ENCODE data around the gene C1QTNF8. TPM values are rescaled to one million over a fixed set of nuclear protein-coding genes. Genes with fewer than 3 reads are reported as not detected.

C1QTNF8 gene
- total RNA-seq, 2 experiments from 2014 or later, result not detected

DNA sequence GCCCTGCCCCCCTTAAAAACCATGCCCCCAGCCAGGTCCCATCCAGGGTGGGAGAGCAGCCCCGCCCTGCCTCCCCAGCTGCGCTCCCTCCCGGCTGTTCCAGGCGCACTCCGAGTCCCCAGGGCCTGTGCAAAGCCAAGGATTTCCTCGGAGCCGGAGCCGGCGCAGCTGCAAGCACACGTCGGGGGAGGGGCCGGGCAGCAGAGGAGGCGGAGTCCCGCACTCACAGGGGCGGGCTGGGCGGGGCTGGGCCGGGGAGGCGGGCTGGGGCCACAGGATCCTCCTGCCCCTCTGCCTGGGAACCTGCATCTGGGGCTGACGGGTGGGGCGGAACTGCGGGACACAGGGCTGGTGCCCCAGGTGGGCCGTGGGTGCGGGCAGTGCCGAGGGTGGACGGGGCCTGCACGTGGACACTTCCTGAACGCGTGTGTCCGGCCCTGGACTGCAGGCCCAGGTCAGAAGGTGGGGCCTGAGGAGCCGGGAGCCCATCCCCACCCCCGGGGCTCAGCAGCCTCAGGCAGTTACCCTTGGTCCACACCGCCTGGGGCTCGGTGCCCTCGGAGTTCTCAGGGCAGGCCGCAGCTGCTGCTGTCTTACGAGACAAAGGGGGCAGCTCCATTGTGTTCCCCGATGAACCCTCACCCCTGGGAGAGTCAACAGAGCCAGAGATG lies 47.5 kb downstream of the C1QTNF8 start:
- Histone ChIP-seq H3K79me2 (ENCODE audit: insufficient read depth, low read depth, low read length) (no peaks in the 10 kb centered on the region), H3K9me2 (ENCODE audit: insufficient read depth, low read length) (no peaks in the 10 kb centered on the region), H3K36me3 (ENCODE audit: insufficient read depth, low read length) (no peaks in the 10 kb centered on the region), H3K9me3 (ENCODE audit: low read length) (no peaks in the 10 kb centered on the region), H3K4me1 (ENCODE audit: insufficient read depth, low read length, poor library complexity, severe bottlenecking) (no peaks in the 10 kb centered on the region), H3K4me3 (ENCODE audit: low read depth, low read length, poor library complexity, severe bottlenecking) (no peak overlapping the region), H3K4me2 (ENCODE audit: low read length) (no peak overlapping the region), H4K20me1 (ENCODE audit: insufficient read depth, low read length) (no peaks in the 10 kb centered on the region), H2AFZ (ENCODE audit: low read length) (no peak overlapping the region), H3K27ac (ENCODE audit: low read depth, low read length, poor library complexity, severe bottlenecking) (no peak overlapping the region)
- intact Hi-C loops (cut with micrococcal nuclease; ENCODE audit: unreplicated experiment), result no loop called here
- POLR2A ChIA-PET, result no interaction called here
- CTCF ChIA-PET (ENCODE audit: unreplicated experiment), result interaction anchor here (0.7 kb wide), 1 partner anchor 9 kb away, joined by 15 read pairs; no protein-coding TSS in a partner anchor
- DNase-seq (ENCODE audit: low spot score), result no peak
- TF ChIP-seq, protein P1, sequence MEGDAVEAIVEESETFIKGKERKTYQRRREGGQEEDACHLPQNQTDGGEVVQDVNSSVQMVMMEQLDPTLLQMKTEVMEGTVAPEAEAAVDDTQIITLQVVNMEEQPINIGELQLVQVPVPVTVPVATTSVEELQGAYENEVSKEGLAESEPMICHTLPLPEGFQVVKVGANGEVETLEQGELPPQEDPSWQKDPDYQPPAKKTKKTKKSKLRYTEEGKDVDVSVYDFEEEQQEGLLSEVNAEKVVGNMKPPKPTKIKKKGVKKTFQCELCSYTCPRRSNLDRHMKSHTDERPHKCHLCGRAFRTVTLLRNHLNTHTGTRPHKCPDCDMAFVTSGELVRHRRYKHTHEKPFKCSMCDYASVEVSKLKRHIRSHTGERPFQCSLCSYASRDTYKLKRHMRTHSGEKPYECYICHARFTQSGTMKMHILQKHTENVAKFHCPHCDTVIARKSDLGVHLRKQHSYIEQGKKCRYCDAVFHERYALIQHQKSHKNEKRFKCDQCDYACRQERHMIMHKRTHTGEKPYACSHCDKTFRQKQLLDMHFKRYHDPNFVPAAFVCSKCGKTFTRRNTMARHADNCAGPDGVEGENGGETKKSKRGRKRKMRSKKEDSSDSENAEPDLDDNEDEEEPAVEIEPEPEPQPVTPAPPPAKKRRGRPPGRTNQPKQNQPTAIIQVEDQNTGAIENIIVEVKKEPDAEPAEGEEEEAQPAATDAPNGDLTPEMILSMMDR (conservative IDR thresholded peaks at IDR 0.05; ENCODE audit: low read length), result no peak
- no peak for TF ChIP-seq EZH2phosphoT487 (IDR thresholded peaks at IDR 0.05; ENCODE audit: borderline replicate concordance, low read depth, low read length)
- no TSS peak for BruUV-seq (replicated peaks)

DNA sequence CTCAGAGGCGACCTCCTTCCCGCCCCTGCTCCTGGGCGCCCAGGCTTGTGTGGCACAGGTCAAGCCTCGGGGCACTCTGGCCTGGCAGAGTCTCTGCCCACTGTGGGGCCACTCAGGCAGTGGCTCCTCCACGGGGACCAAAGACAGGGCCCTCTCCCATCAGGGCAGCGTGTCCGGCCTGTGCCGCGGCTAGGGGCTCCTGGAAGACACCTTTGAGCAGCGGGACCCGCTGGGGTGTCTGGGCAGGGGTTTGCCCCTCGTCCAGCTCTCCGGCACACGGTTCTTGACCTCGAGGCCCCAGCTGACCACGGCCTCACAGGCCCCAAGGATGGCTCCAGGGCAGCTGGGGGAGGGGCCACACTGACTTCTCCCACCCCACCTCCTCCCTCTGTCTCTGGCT lies 48.2 kb downstream of the C1QTNF8 start:
- H3K4me2 ChIP-seq (ENCODE audit: low read length), result no peak overlapping the region
- no peaks in the 10 kb centered on the region for H4K20me1 ChIP-seq (ENCODE audit: insufficient read depth, low read length)
- no peak overlapping the region for H3K4me3 ChIP-seq (ENCODE audit: low read depth, low read length, poor library complexity, severe bottlenecking)
- no peaks in the 10 kb centered on the region for H3K36me3 ChIP-seq (ENCODE audit: insufficient read depth, low read length)
- ChIA-PET CTCF (ENCODE audit: unreplicated experiment) (interaction anchor here (0.7 kb wide), 1 partner anchor 10 kb away, joined by 15 read pairs; no protein-coding TSS in a partner anchor), POLR2A (no interaction called here)
- H3K9me3 ChIP-seq (ENCODE audit: low read length), result no peaks in the 10 kb centered on the region
- no peak for TF ChIP-seq EZH2phosphoT487 (IDR thresholded peaks at IDR 0.05; ENCODE audit: borderline replicate concordance, low read depth, low read length)
- TF ChIP-seq, protein P1 (conservative IDR thresholded peaks at IDR 0.05; ENCODE audit: low read length), result no peak
- no peak for DNase-seq (ENCODE audit: low spot score)
- H3K79me2 ChIP-seq (ENCODE audit: insufficient read depth, low read depth, low read length), result no peaks in the 10 kb centered on the region
- intact Hi-C loops (cut with micrococcal nuclease; ENCODE audit: unreplicated experiment), result no loop called here
- no peak overlapping the region for H2AFZ ChIP-seq (ENCODE audit: low read length)
- no TSS peak for BruUV-seq (replicated peaks)
- H3K4me1 ChIP-seq (ENCODE audit: insufficient read depth, low read length, poor library complexity, severe bottlenecking), result no peaks in the 10 kb centered on the region
- no peak overlapping the region for H3K27ac ChIP-seq (ENCODE audit: low read depth, low read length, poor library complexity, severe bottlenecking)
- H3K9me2 ChIP-seq (ENCODE audit: insufficient read depth, low read length), result no peaks in the 10 kb centered on the region

DNA sequence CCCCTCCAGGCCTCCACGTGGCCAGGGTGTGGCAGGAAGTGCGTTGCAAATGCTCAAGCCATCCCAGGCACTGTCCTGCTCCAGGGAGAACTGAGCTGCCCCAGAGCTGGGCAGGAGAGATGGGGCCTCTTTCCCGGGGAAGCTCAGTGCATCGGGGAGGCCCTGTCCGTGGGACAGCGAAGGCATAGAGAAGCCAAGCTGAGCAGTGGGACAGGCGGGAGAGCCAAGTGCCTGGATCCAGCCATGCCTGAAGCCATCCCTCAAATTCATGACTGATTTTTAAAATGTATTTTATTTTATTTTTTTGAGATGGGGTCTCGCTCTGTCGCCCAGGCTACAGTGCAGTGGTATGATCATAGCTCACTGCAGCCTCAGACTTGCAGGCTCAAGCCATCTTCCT lies 48.9 kb downstream of the C1QTNF8 start:
- intact Hi-C loops (cut with micrococcal nuclease; ENCODE audit: unreplicated experiment), result no loop called here
- no peaks in the 10 kb centered on the region for H4K20me1 ChIP-seq (ENCODE audit: insufficient read depth, low read length)
- no peaks in the 10 kb centered on the region for H3K9me2 ChIP-seq (ENCODE audit: insufficient read depth, low read length)
- TF ChIP-seq, protein P1 (conservative IDR thresholded peaks at IDR 0.05; ENCODE audit: low read length), result no peak
- no peak for TF ChIP-seq EZH2phosphoT487 (IDR thresholded peaks at IDR 0.05; ENCODE audit: borderline replicate concordance, low read depth, low read length)
- H3K4me3 ChIP-seq (ENCODE audit: low read depth, low read length, poor library complexity, severe bottlenecking), result no peak overlapping the region
- no peaks in the 10 kb centered on the region for H3K36me3 ChIP-seq (ENCODE audit: insufficient read depth, low read length)
- no TSS peak for BruUV-seq (replicated peaks)
- no peak overlapping the region for H3K27ac ChIP-seq (ENCODE audit: low read depth, low read length, poor library complexity, severe bottlenecking)
- no peaks in the 10 kb centered on the region for H3K9me3 ChIP-seq (ENCODE audit: low read length)
- POLR2A ChIA-PET, result no interaction called here
- no peak overlapping the region for H2AFZ ChIP-seq (ENCODE audit: low read length)
- no peak for DNase-seq (ENCODE audit: low spot score)
- H3K4me1 ChIP-seq (ENCODE audit: insufficient read depth, low read length, poor library complexity, severe bottlenecking), result no peaks in the 10 kb centered on the region
- no peaks in the 10 kb centered on the region for H3K79me2 ChIP-seq (ENCODE audit: insufficient read depth, low read depth, low read length)
- H3K4me2 ChIP-seq (ENCODE audit: low read length), result no peak overlapping the region
- CTCF ChIA-PET (ENCODE audit: unreplicated experiment), result no interaction called here
